ENCODE data around the gene POU6F2.
"Not testable (repeated sequence)": the region's sequence is repeated elsewhere in the genome, so short reads cannot be mapped to it uniquely, and the experiment has no call there.

POU6F2 gene

GRCh38 chr7:38992203-38992602, 14.5 kb downstream of the POU6F2 start:
- DNase-seq (ENCODE audit: low spot score), result no peak

GRCh38 chr7:39001595-39001994, 23.9 kb downstream of the POU6F2 start:
- DNase-seq (ENCODE audit: low spot score), result no peak

- no peak for DNase-seq (ENCODE audit: low spot score)
Measured at GRCh38 chr7:39002755-39003154, 25.0 kb downstream of the POU6F2 start.

GRCh38 chr7:39005036-39005435, 27.3 kb downstream of the POU6F2 start:
- DNase-seq (ENCODE audit: low spot score), result no peak

- no peak for DNase-seq (ENCODE audit: low spot score)
Measured at GRCh38 chr7:39005461-39005860, 27.8 kb downstream of the POU6F2 start.

GRCh38 chr7:39013049-39013939, 35.6 kb downstream of the POU6F2 start:
- not testable (repeated sequence) for DNase-seq (ENCODE audit: low spot score)

- no peak for DNase-seq (ENCODE audit: low spot score)
Measured at GRCh38 chr7:39016609-39017008, 38.9 kb downstream of the POU6F2 start.

GRCh38 chr7:39017369-39017915, 39.7 kb downstream of the POU6F2 start:
- no peak for DNase-seq (ENCODE audit: low spot score)

- no peak for DNase-seq (ENCODE audit: low spot score)
Measured at GRCh38 chr7:39022796-39023195, 45.1 kb downstream of the POU6F2 start.

- no peak for DNase-seq (ENCODE audit: low spot score)
Measured at GRCh38 chr7:39027491-39027890, 49.8 kb downstream of the POU6F2 start.

GRCh38 chr7:39033885-39034624, 56.3 kb downstream of the POU6F2 start:
- DNase-seq (ENCODE audit: low spot score), result no peak

GRCh38 chr7:39035156-39035555, 57.4 kb downstream of the POU6F2 start:
- DNase-seq (ENCODE audit: low spot score), result no peak

- DNase-seq (ENCODE audit: low spot score), result no peak
Measured at GRCh38 chr7:39035903-39036302, 58.2 kb downstream of the POU6F2 start.

GRCh38 chr7:39042670-39043069, 65.0 kb downstream of the POU6F2 start:
- no peak for DNase-seq (ENCODE audit: low spot score)

- no peak for DNase-seq (ENCODE audit: low spot score)
Measured at GRCh38 chr7:39043531-39043930, 65.8 kb downstream of the POU6F2 start.

GRCh38 chr7:39044489-39044888, 66.8 kb downstream of the POU6F2 start:
- DNase-seq (ENCODE audit: low spot score), result no peak

- DNase-seq (ENCODE audit: low spot score), result no peak
Measured at GRCh38 chr7:39045231-39045630, 67.5 kb downstream of the POU6F2 start.

- DNase-seq (ENCODE audit: low spot score), result no peak
Measured at GRCh38 chr7:39051279-39051678, 73.6 kb downstream of the POU6F2 start.

GRCh38 chr7:39051707-39052106, 74.0 kb downstream of the POU6F2 start:
- DNase-seq (ENCODE audit: low spot score), result no peak

GRCh38 chr7:39054731-39055130, 77.0 kb downstream of the POU6F2 start:
- DNase-seq (ENCODE audit: low spot score), result no peak

GRCh38 chr7:39056153-39056552, 78.4 kb downstream of the POU6F2 start:
- DNase-seq (ENCODE audit: low spot score), result no peak

- no peak for DNase-seq (ENCODE audit: low spot score)
Measured at GRCh38 chr7:39062811-39063210, 85.1 kb downstream of the POU6F2 start.

- DNase-seq (ENCODE audit: low spot score), result no peak
Measured at GRCh38 chr7:39069031-39069430, 91.3 kb downstream of the POU6F2 start.
